ENCODE results near the gene MBD4. TPM values are rescaled to one million over a fixed set of nuclear protein-coding genes. Genes with fewer than 3 reads are reported as not detected.

Gene MBD4
- total RNA-seq, 1 experiment from 2014 or later: 34.3 TPM

DNA sequence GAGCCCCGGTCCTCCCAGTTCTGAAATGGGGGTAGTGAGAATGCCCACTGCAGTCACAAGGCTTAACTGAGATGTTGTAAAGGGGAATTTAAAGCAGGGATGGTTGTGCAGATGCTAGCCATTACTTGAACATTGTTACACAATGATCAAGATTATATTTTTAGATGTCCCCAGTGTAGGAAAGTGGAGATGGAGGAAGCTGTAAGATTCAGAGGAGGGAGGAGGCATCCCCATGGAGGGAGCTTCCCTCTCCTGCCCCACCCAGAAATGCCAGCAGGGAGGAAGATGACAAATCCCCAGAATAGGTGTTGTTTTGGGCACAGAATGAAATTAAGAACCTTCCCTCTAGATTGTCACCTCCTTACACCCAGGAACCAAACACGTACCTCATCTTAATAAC lies 57.4 kb downstream of the MBD4 start:
- DNase-seq (ENCODE audit: low read depth): no peak

Other genes starting within 250 kb of the MBD4 start
- gene COPG1, start 190.3 kb downstream of the MBD4 start, total RNA-seq (2014; rRNA removed; shearing (Covaris generic)): 215 and 218 TPM in 2 replicates
- gene HMCES, start 161.1 kb downstream of the MBD4 start, total RNA-seq (2014; rRNA removed; shearing (Covaris generic)): 30.0 and 35.8 TPM in 2 replicates
- not detected in 2 replicates for gene EFCAB12, start 11.3 kb downstream of the MBD4 start, total RNA-seq (2014; rRNA removed; shearing (Covaris generic))
- gene IFT122, start 276 bp upstream of the MBD4 start, total RNA-seq (2014; rRNA removed; shearing (Covaris generic)): 11.1 and 11.2 TPM in 2 replicates
- gene RHO, start 88.7 kb upstream of the MBD4 start, total RNA-seq (2014; rRNA removed; shearing (Covaris generic)): not detected in 2 replicates
- not detected in 2 replicates for gene H1-8, start 103.2 kb upstream of the MBD4 start, total RNA-seq (2014; rRNA removed; shearing (Covaris generic))
- 9.1 and 12.1 TPM in 2 replicates for gene PLXND1, start 166.7 kb upstream of the MBD4 start, total RNA-seq (2014; rRNA removed; shearing (Covaris generic))